Peyer's patch (tissue), 4 donors: Measurements from ENCODE around the gene SLC2A4.

ENCODE experiments used
- POLR2A ChIP-seq, 2 donors: fragments of 450-650 bp; IDR thresholded peaks; one replicate each; pipeline ENCODE4 v1.5.1; 2017; ENCODE audit warnings: antibody characterized with exemption in 2 of 2, mild to moderate bottlenecking in 2 of 2, moderate library complexity in 2 of 2
- TF ChIP-seq, protein P1 (sequence below), 6 experiments: fragments of 450-650 bp in 4 of 6; fragments of 200-600 bp in 2 of 6; sonication (generic) in 1 of 6; IDR thresholded peaks; one replicate each; pipeline ENCODE4 v1.5.1; 2017 to 2019; ENCODE audit warnings: antibody characterized with exemption in 6 of 6, mild to moderate bottlenecking in 3 of 6, moderate library complexity in 1 of 6

GRCh38 chr17:7293816-7294613, 12.5 kb downstream of the SLC2A4 start:
- TF ChIP-seq, protein P1, sequence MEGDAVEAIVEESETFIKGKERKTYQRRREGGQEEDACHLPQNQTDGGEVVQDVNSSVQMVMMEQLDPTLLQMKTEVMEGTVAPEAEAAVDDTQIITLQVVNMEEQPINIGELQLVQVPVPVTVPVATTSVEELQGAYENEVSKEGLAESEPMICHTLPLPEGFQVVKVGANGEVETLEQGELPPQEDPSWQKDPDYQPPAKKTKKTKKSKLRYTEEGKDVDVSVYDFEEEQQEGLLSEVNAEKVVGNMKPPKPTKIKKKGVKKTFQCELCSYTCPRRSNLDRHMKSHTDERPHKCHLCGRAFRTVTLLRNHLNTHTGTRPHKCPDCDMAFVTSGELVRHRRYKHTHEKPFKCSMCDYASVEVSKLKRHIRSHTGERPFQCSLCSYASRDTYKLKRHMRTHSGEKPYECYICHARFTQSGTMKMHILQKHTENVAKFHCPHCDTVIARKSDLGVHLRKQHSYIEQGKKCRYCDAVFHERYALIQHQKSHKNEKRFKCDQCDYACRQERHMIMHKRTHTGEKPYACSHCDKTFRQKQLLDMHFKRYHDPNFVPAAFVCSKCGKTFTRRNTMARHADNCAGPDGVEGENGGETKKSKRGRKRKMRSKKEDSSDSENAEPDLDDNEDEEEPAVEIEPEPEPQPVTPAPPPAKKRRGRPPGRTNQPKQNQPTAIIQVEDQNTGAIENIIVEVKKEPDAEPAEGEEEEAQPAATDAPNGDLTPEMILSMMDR (IDR thresholded peaks at IDR 0.05): no peak
- TF ChIP-seq POLR2A (IDR thresholded peaks at IDR 0.05): peak in 1 of 2 donors; percentile 20
